NCI-H526 (cell line): ENCODE data around the gene PKNOX1.
"Not testable (repeated sequence)": the region's sequence is repeated elsewhere in the genome, so short reads cannot be mapped to it uniquely, and the experiment has no call there.

Experiments used
- DNase-seq, 2 experiments: peaks; one replicate each; lab custom pipeline; 2025; lab: John Stamatoyannopoulos, UW

The PKNOX1 gene

DNA sequence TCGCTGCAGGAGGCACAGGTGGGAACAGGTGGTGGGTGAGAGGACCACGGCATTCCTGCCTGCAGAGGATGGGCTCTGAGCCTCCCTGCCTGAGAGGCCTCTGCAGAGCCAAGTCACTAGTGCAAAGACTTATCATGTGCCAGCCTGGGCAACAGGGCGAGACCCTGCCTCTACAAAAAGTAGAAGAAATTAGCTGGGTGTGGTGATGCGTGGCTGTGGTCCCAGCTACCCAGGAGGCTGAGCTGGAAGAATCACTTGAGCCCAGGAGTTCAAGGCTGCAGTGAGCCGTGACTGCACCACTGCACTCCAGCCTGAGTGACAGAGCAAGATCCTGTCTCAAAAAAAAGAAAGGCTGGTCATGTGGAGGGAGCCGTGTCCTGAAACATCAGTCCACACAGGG, 46.4 kb downstream of the PKNOX1 start:
- no peak for DNase-seq

GRCh38 chr21:43021191-43021590, 46.8 kb downstream of the PKNOX1 start:
- DNase-seq: no peak

DNA sequence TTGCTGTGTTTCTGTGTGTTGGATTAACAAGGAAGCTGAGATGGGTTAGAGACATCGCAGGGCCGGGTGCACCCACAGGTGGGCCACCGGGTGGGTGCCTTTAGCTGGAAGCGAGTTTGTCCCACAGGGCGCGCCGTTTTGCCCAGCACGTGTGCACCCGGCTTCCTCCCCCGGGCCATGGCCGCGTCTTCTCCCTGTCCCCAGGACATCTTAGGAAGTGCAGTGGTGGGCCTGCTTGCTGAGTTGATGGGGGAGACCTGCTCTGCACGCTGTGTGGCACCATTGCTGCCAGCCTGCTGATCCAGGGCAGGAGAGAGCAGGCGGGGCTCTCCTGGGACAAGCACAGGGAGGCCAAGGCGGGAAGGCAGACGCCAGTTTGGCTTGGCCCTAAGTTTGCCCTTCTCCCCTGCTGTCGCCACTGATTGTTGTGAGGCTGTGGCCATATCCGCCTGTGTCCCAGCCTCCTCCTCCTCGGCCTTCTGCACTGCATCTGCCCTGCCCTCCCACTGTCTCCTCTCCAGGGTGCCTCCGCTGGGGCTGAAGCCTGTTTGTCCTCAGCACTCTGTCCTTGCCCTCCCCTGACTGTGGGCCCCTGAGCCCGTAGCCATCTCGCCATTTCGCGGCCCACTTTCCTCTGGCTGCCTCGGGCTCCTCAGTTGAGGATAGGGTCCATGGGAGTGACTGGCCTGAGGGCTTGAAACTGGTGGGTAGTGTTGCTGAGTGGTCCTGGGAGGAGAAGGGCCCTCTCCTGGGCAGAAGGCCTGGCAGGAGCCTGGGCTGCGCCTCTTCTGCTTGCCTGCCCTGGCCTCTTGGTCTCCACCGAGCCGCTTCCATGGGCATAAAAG, 47.6 kb downstream of the PKNOX1 start:
- no peak for DNase-seq

GRCh38 chr21:43023175-43023574, 48.8 kb downstream of the PKNOX1 start:
- no peak for DNase-seq

DNA sequence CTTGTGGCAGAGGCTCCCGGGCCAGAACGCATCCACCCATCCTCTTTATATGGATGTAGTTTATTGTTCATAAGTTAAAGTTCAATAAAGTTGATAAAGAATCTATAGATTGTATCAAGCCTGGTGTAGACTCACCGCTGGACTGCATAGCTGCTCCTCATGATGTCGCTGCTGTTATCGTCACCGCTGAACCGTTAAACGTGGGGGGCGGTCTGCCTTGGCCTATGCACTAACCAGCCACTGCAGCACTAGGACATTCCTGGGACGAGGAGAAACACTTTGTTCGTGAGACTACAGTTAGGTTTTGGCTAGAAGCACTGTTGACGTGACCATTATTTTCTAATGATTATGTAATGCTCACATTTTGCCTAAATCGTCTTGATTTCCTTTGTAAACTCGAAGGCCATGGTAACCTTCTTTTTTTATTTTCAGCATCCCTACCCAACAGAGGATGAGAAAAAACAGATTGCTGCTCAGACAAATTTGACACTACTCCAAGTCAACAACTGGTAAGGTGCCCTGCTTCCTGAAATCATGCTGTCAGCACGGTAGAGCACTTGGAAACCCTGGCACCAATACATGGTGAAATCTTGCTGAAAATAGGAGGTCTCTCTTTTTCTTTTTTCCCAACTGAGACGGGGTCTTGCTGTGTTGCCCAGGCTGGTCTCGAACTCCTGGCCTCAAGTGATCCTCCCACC, 50.2 kb downstream of the PKNOX1 start:
- DNase-seq: no peak

DNA sequence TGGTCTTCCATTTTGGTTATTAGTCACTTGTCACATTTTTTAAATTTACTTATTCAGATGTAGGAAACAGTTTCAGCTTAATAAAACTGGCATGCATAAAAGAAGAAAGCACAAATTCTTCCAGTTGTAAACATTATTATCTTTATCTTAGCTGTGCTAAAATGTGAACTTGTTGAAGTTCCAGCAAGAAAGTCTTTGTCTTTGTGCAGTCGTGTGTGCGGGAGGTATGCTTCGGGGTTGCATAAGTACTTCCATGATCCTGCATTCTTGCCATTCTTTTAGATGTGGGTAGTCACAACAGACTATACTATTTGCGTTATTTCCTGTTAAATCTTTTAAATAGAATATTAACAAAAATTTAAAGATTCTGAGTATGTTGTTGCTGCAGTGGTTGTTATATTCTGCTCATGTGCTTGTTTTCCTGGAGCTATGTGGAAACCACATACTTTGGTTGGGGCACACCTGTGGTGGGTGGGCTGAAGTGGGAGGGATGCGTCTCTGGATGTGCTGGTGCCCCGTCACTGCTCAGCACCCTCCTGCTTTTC, 51.3 kb downstream of the PKNOX1 start:
- no peak for DNase-seq

DNA sequence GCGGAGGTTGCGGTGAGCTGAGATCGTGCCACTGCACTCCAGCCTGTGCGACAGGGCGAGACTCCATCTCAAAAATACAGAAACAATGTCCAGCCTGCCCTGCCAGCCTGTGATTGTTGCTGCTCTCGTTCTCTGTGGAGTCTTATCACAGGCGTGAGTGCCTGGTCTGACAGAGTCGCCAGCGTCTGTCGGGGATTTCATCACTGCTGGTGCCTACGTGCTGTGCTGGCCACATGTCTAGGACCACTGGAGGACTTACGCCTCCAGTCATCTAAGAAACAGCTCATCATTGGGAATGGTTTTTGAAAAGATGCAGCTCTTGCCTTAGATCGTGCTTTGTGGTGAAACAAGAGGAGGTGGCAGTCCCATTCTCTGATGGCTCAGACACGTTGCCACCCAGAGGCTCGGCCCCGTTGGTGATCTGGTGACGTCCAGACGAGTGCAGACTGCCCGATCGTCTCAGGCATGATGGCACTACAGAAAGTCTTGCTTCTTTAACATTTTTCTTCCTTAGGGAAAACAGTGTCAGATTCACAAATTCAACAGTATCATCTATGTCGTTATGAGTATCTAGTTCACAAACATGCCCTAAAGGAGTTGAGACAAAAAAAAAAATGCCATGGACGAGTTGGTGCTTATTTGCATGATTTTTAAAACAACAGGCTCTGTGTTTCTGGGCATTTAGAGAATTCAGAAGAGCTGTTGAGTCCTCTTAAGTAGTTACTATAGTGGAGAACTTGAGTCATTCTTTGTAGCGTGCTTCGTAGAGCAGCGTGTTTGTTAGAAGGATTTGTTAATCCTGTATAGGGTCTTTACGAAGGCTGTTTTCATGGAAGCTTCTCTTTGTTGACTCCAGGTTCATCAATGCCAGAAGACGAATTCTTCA, 53.7 kb downstream of the PKNOX1 start:
- DNase-seq: peak in 1 of 2 experiments; percentile 33

- DNase-seq: no peak
Measured at GRCh38 chr21:43029785-43030184, 55.4 kb downstream of the PKNOX1 start.

DNA sequence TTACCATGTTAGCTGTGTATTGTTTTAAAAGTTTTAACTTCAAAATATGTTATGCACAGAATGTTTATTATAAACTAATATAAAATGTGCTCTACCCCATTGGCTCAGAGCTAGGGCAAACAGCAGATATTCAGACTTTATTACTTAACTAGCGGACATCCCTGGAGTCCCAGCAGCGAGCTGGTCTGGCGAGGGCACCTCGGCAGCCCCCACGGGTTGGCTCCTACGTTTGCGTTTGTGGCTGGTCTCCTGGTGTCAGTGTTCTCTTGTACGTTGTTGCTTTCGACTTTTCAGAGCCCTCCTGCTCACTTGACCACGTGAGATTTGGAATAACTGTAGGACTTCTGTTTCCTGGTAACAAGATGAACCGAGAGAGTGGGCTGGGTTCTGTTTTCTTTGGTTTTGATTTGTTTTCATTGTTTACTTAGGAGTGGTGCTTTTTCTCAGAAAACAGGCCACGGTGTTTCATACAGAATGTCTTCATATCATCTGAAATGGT, 56.8 kb downstream of the PKNOX1 start:
- DNase-seq: no peak

- no peak for DNase-seq
Measured at GRCh38 chr21:43034101-43034500, 59.7 kb downstream of the PKNOX1 start.

GRCh38 chr21:43034826-43035225, 60.5 kb downstream of the PKNOX1 start:
- no peak for DNase-seq

DNA sequence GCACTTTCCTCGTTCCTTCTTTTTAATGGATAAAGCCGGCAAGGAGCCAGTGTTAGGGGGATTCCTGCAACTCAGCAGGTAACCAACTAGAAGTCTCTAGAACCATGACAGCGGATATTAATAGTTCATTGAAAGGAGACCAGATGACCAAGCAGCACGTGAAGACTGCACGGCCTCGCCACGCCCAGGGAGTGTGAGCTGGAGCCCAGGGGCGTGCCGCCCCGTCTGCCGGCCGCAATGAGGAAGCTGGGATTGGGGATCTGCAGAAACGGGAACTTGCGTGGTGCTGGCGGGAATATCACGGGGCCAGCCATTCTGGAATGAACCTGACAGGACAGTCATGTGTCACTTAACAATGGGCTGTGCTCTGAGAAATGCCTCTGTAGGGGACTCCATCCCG, 62.5 kb downstream of the PKNOX1 start:
- DNase-seq: not testable (repeated sequence)

GRCh38 chr21:43037918-43038658, 63.7 kb downstream of the PKNOX1 start:
- DNase-seq: not testable (repeated sequence)

- not testable (repeated sequence) for DNase-seq
Measured at GRCh38 chr21:43038659-43039044, 64.3 kb downstream of the PKNOX1 start.

GRCh38 chr21:43042169-43042568, 67.8 kb downstream of the PKNOX1 start:
- not testable (repeated sequence) for DNase-seq

- DNase-seq: not testable (repeated sequence)
Measured at GRCh38 chr21:43043291-43043690, 68.9 kb downstream of the PKNOX1 start.

DNA sequence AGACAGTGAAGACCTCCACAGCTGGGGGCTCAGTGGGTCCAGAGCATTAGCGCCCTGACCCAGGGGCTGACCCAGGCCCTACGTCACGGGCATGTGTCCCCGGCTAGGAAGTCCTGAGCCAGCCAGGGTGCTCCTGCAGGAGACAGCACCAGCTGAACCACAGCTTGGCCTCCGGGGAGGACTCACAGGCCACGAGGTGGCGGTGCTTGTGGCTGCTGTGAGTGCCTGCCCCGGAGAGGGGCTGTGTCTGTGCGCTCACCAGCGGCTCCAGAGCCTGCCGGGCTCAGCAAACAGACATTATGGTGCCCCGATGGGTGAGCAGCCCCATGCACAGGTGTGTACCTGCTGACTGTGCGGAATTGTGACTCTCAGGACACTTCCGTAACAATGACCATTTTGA, 70.2 kb downstream of the PKNOX1 start:
- not testable (repeated sequence) for DNase-seq

DNA sequence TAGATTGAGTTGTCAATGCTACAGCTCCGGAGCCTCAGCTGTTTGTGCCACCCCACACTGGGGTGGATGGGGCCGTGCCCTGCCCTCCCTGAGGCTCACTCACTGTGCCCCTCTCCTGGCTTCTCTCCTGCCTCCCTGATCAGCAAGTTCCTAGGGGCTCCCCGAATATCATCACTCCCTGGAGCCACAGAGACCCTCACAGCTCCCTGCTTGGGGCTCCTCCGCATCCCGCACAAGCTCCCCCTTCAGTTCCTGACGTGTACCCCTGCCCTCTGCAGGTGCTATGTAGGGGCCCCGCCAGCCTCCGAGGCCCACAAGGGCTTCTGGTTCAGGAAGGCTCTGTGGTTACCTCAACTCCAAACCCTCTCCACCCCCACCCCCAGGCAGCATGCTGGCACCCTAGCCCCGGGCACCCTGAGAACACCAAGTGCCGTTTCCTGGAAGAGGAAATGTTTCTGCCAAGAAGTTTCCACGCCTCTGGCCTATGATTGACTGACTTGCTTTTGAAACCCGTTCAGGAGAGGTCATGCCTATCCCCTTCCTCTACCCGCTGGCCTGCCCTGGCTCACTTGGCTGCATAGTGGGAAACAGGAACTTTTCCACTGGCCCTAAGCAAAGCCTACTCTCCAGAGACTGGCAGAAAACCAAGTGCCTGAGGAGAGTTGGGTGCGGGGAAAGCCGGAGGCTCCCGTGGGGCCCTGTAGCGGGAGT, 71.0 kb downstream of the PKNOX1 start:
- DNase-seq: not testable (repeated sequence)

GRCh38 chr21:43045876-43046821, 71.8 kb downstream of the PKNOX1 start:
- DNase-seq: not testable (repeated sequence)
